B cell (primary cell): ENCODE results near the gene OTOF. TPM values are rescaled to one million over a fixed set of nuclear protein-coding genes. Genes with fewer than 3 reads are reported as not detected.

Experiments
- ATAC-seq: fragments of 200-7000 bp; cut with Tn5 transposase; one replicate; pipeline ENCODE4 v1.10.0; 2021; ENCODE audit warnings: low read depth, mild to moderate bottlenecking, moderate number of reproducible peaks, moderate library complexity
- CTCF ChIA-PET: fragments of 350-600 bp; sonication (Branson Sonifier 250); formaldehyde crosslinking; loops from one replicate; lab custom pipeline; 2021; ENCODE audit warnings: antibody characterized with exemption, inconsistent platforms; lab: Charles Lee
- POLR2A ChIA-PET: fragments of 350-600 bp; sonication (Branson Sonifier 250); formaldehyde crosslinking; loops from one replicate; lab custom pipeline; 2021; ENCODE audit warnings: antibody characterized with exemption; lab: Charles Lee
- DNase-seq: peaks from one replicate; pipeline ENCODE4 v3.0.0; 2013
- H2AFZ ChIP-seq: 2 replicates; pipeline ENCODE4 v1.6.1; 2012; ENCODE audit warnings: mild to moderate bottlenecking, low read depth, low read length; ENCODE audit not compliant: insufficient read depth, poor library complexity, severe bottlenecking
- H3K27ac ChIP-seq, 2 donors: 1 replicate in 1 of 2; 2 replicates in 1 of 2; pipeline ENCODE4 v1.5.1; 2012 to 2013; ENCODE audit warnings: low read length in 2 of 2, mild to moderate bottlenecking in 2 of 2, moderate library complexity in 1 of 2
- H3K27me3 ChIP-seq, 4 experiments: fragments of 200-600 bp in 1 of 4; sonication (generic) in 1 of 4; replicated peaks in 1 of 4; 1 replicate in 2 of 4; 2 replicates in 2 of 4; pipeline versions ENCODE4 v1.6.1 to v1.7.0; 2013 to 2016; ENCODE audit warnings: low read length in 3 of 4, mild to moderate bottlenecking in 2 of 4, mixed read lengths in 1 of 4, moderate library complexity in 1 of 4; ENCODE audit not compliant: insufficient read depth in 4 of 4, control insufficient read depth in 3 of 4; ENCODE audit errors: control extremely low read depth in 1 of 4
- H3K36me3 ChIP-seq, 2 experiments: replicated peaks in 1 of 2; 1 replicate in 1 of 2; 2 replicates in 1 of 2; pipeline versions ENCODE4 v1.6.1 to v1.7.1; 2013; ENCODE audit warnings: low read length in 1 of 2; ENCODE audit not compliant: insufficient read depth in 2 of 2, control insufficient read depth in 1 of 2; ENCODE audit errors: control extremely low read depth in 1 of 2, extremely low read depth in 1 of 2
- H3K4me1 ChIP-seq, 2 donors: fragments of 200-600 bp in 1 of 2; sonication (generic) in 1 of 2; 1 replicate in 1 of 2; 2 replicates in 1 of 2; pipeline versions ENCODE4 v1.5.1 to v1.6.1; 2013 to 2017; ENCODE audit warnings: low read length in 2 of 2; ENCODE audit not compliant: control insufficient read depth in 2 of 2, insufficient read depth in 2 of 2
- H3K4me2 ChIP-seq: replicated peaks from 2 replicates; pipeline ENCODE3; 2012; ENCODE audit warnings: mild to moderate bottlenecking, low read depth, low read length; ENCODE audit not compliant: poor library complexity, severe bottlenecking
- H3K4me3 ChIP-seq, 5 experiments: fragments of 200-600 bp in 1 of 5; sonication (generic) in 1 of 5; 1 replicate in 3 of 5; 2 replicates in 2 of 5; pipeline versions ENCODE4 v1.5.1 to v1.7.0; 2011 to 2016; ENCODE audit warnings: low read length in 4 of 5, mild to moderate bottlenecking in 4 of 5, low read depth in 2 of 5, control low read depth in 1 of 5, moderate library complexity in 1 of 5; ENCODE audit not compliant: insufficient read depth in 1 of 5; ENCODE audit errors: control extremely low read depth in 1 of 5, extremely low read depth in 1 of 5
- H3K79me2 ChIP-seq: fragments of 200-600 bp; sonication (generic); one replicate; pipeline ENCODE4 v1.6.0; 2016; ENCODE audit warnings: low read length; ENCODE audit not compliant: control insufficient read depth, insufficient read depth
- H3K9ac ChIP-seq: fragments of 200-600 bp; sonication (generic); 2 replicates; pipeline ENCODE4 v1.6.1; 2017; ENCODE audit warnings: mild to moderate bottlenecking, low read length, moderate library complexity
- H3K9me3 ChIP-seq, 3 donors: one replicate each; pipeline versions ENCODE4 v1.6.1 to v1.7.1; 2013; ENCODE audit warnings: low read length in 2 of 3; ENCODE audit not compliant: control insufficient read depth in 2 of 3, insufficient read depth in 1 of 3; ENCODE audit errors: control extremely low read depth in 1 of 3
- H4K20me1 ChIP-seq: 2 replicates; pipeline ENCODE4 v1.6.0; 2012; ENCODE audit warnings: mild to moderate bottlenecking, low read length; ENCODE audit not compliant: insufficient read depth, control insufficient read depth, poor library complexity, severe bottlenecking
- H3K27ac Mint-ChIP-seq: one replicate; pipeline ENCODE4 v1.8.0; 2021; ENCODE audit warnings: mixed read lengths
- H3K27me3 Mint-ChIP-seq: one replicate; pipeline ENCODE4 v1.8.0; 2021; ENCODE audit warnings: mixed read lengths
- H3K4me1 Mint-ChIP-seq: one replicate; pipeline ENCODE4 v1.8.0; 2021; ENCODE audit warnings: mixed read lengths
- H3K4me3 Mint-ChIP-seq: one replicate; pipeline ENCODE4 v1.8.0; 2021; ENCODE audit warnings: mixed read lengths
- H3K9me3 Mint-ChIP-seq: one replicate; pipeline ENCODE4 v1.8.0; 2022; ENCODE audit warnings: mixed read lengths; ENCODE audit not compliant: insufficient read depth
- CTCF ChIP-seq: fragments of 200-600 bp; IDR thresholded peaks from one replicate; pipeline ENCODE4 v1.8.0; 2022; ENCODE audit warnings: antibody characterized with exemption, mild to moderate bottlenecking
- EZH2 ChIP-seq: IDR thresholded peaks from 2 replicates; pipeline ENCODE4 v1.6.1; 2012; ENCODE audit warnings: borderline replicate concordance, low read depth, mild to moderate bottlenecking, moderate library complexity, low read length; ENCODE audit not compliant: insufficient read depth, poor library complexity, severe bottlenecking
- WGBS: methylation state at CpG from one replicate; pipeline ENCODE4 v1.1.5; 2013; ENCODE audit warnings: missing lambda C conversion rate; ENCODE audit not compliant: insufficient coverage; 5-methylcytosine and 5-hydroxymethylcytosine counted together
- intact Hi-C: fragments of 100-400 bp; cut with micrococcal nuclease; formaldehyde crosslinking; loops from one replicate; pipeline ENCODE4 v1.10.0; 2022
- polyA plus RNA-seq: library from polyadenylated mRNA; depleted of rRNA; stranded (reverse); fragments of >200 nt; gene quantifications from 2 replicates; pipeline ENCODE4 v1.2.3, GENCODE V29; 2012
- total RNA-seq, 2 donors: library from RNA; stranded (reverse); fragments of 120-200 nt in 1 of 2; gene quantifications; 1 replicate in 1 of 2; 2 replicates in 1 of 2; pipeline versions ENCODE4 v1.2.3 to v1.2.4, GENCODE V29; 2013 to 2022

The OTOF gene
- total and polyA plus RNA-seq, 2 donors (not counting 1 experiment from before 2014, with no cell fraction given) = not detected

- Histone ChIP-seq H3K9ac (no peak overlapping the region), H4K20me1 (no peaks in the 10 kb centered on the region), H3K4me3 (no peak overlapping the region), H3K9me3 (no peaks in the 10 kb centered on the region), H3K36me3 (no peaks in the 10 kb centered on the region), H3K79me2 (no peaks in the 10 kb centered on the region), H3K4me2 (no peak overlapping the region), H3K27me3 (no peaks in the 10 kb centered on the region), H3K4me1 (no peaks in the 10 kb centered on the region), H2AFZ (no peak overlapping the region), H3K27ac (no peak overlapping the region)
- Mint-ChIP-seq H3K27me3 (peaks cover 8% of the 10 kb centered on the region), H3K4me1 (no peaks in the 10 kb centered on the region), H3K9me3 (no peaks in the 10 kb centered on the region), H3K4me3 (no peak overlapping the region), H3K27ac (no peak overlapping the region)
- DNase-seq (no peak), ATAC-seq (no peak)
- CTCF ChIA-PET = no interaction called here
- intact Hi-C loops = no loop called here
- no peak for TF ChIP-seq CTCF
- no peak for TF ChIP-seq EZH2
- POLR2A ChIA-PET = no interaction called here
- WGBS = 73% methylated on average over 8 of the region's 8 CpGs
Measured at GRCh38 chr2:26438526-26438925, 39.4 kb downstream of the OTOF start.

GRCh38 chr2:26435106-26435505 lies 42.8 kb downstream of the OTOF start:
- CTCF ChIA-PET = no interaction called here
- POLR2A ChIA-PET = no interaction called here
- H2AFZ ChIP-seq = no peak overlapping the region

More at GRCh38 chr2:26435106-26435505, 42.8 kb downstream of the OTOF start:
- no peaks in the 10 kb centered on the region for H3K9me3 Mint-ChIP-seq
- peaks cover 14% of the 10 kb centered on the region for H3K27me3 Mint-ChIP-seq
- no peak overlapping the region for H3K4me3 Mint-ChIP-seq
- no peaks in the 10 kb centered on the region for H3K4me1 ChIP-seq
- H3K4me1 Mint-ChIP-seq = no peaks in the 10 kb centered on the region
- no peak overlapping the region for H3K27ac Mint-ChIP-seq
- no peak overlapping the region for H3K27ac ChIP-seq
- no peaks in the 10 kb centered on the region for H4K20me1 ChIP-seq
- 100% methylated on average over 1 of the region's 2 CpGs for WGBS
- no peak overlapping the region for H3K4me3 ChIP-seq
- no peak for ATAC-seq
- no peaks in the 10 kb centered on the region for H3K79me2 ChIP-seq
- intact Hi-C loops = no loop called here
- no peaks in the 10 kb centered on the region for H3K9me3 ChIP-seq
- H3K36me3 ChIP-seq = no peaks in the 10 kb centered on the region
- H3K27me3 ChIP-seq = no peaks in the 10 kb centered on the region
- H3K9ac ChIP-seq = no peak overlapping the region
- DNase-seq = no peak
- H3K4me2 ChIP-seq = no peak overlapping the region
- TF ChIP-seq CTCF (no peak), EZH2 (no peak)
